Body of pancreas (tissue), 4 donors: Measurements from ENCODE around the gene PSD2.

Experiments used
- CTCF ChIP-seq, 7 experiments: fragments of 450-650 bp in 4 of 7; fragments of 200-600 bp in 3 of 7; sonication (generic) in 3 of 7; IDR thresholded peaks; one replicate each; pipeline ENCODE4 v1.5.1; 2016 to 2019; ENCODE audit warnings: antibody characterized with exemption in 7 of 7
- POLR2A ChIP-seq, 3 donors: fragments of 450-650 bp; IDR thresholded peaks; one replicate each; pipeline ENCODE4 v1.6.1; 2016; ENCODE audit warnings: antibody characterized with exemption in 3 of 3, mild to moderate bottlenecking in 2 of 3

GRCh38 chr5:139888370-139888769, 92.8 kb downstream of the PSD2 start:
- TF ChIP-seq CTCF (IDR thresholded peaks at IDR 0.05) (no peak), POLR2A (IDR thresholded peaks at IDR 0.05) (no peak)
